DMS79 treated with DMSO at 0.1 percent for 48 hours (cell line): ENCODE measurements around the gene PKMYT1.

ENCODE experiments used
- DNase-seq: peaks from one replicate; lab custom pipeline; 2025; lab: John Stamatoyannopoulos, UW

The PKMYT1 gene

GRCh38 chr16:2973605-2974318 is 6.5 kb downstream of the PKMYT1 start:
- no peak for DNase-seq

- peak; percentile 60 for DNase-seq
Observed at GRCh38 chr16:2973093-2973492, 7.2 kb downstream of the PKMYT1 start.

- no peak for DNase-seq
Observed at GRCh38 chr16:2971985-2972784, 8.1 kb downstream of the PKMYT1 start.

- DNase-seq = no peak
Observed at GRCh38 chr16:2971134-2971984, 8.9 kb downstream of the PKMYT1 start.

- no peak for DNase-seq
Observed at GRCh38 chr16:2970563-2970962, 9.7 kb downstream of the PKMYT1 start.

- peak; percentile 20 for DNase-seq
Observed at GRCh38 chr16:2969545-2970521, 10.4 kb downstream of the PKMYT1 start.

- DNase-seq = peak; percentile 82
Observed at GRCh38 chr16:2968738-2969544, 11.3 kb downstream of the PKMYT1 start, which contains the start of gene PAQR4. TSS of gene PAQR4 (plus strand) at chr16:2969348. CDS start at chr16:2969675, 327 bp downstream.

GRCh38 chr16:2968368-2968737 is 11.9 kb downstream of the PKMYT1 start:
- DNase-seq = no peak

GRCh38 chr16:2967721-2968161 is 12.5 kb downstream of the PKMYT1 start:
- DNase-seq = no peak

GRCh38 chr16:2967211-2967631 is 13.0 kb downstream of the PKMYT1 start:
- no peak for DNase-seq

GRCh38 chr16:2966808-2967191 is 13.4 kb downstream of the PKMYT1 start:
- no peak for DNase-seq

GRCh38 chr16:2966043-2966807 is 14.0 kb downstream of the PKMYT1 start:
- DNase-seq = no peak

GRCh38 chr16:2964475-2965336 is 15.5 kb downstream of the PKMYT1 start:
- DNase-seq = peak; percentile 36

- no peak for DNase-seq
Observed at GRCh38 chr16:2963723-2964474, 16.3 kb downstream of the PKMYT1 start, which contains the start of gene KREMEN2. TSS of gene KREMEN2 (plus strand) at chr16:2964275. CDS start at chr16:2964521, 246 bp downstream.

GRCh38 chr16:2963074-2963722 is 17.0 kb downstream of the PKMYT1 start:
- no peak for DNase-seq

- DNase-seq = no peak
Observed at GRCh38 chr16:2962334-2963073, 17.7 kb downstream of the PKMYT1 start.
